Measurements from ENCODE around the gene NR2E1.

Gene NR2E1

DNA sequence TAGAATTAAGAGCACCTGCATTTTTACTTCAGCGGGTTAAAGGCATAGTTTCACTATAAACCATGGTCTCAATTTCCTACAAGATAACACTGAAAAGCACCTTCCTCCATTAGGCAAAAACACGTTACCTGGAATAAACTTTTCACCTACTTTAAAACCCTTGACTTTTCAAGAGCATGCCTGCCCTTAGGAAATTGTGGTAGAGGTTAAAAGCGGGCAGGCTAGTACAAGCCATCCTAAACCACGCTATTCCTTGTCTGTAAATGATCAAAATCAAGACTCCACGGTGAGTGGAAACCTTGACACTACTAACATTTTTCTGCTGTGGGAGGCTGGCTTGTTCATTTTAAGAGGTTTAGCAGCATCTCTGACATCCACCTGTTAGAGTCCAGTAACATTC lies 43.9 kb downstream of the NR2E1 start:
- no peak for DNase-seq (ENCODE audit: low spot score)

DNA sequence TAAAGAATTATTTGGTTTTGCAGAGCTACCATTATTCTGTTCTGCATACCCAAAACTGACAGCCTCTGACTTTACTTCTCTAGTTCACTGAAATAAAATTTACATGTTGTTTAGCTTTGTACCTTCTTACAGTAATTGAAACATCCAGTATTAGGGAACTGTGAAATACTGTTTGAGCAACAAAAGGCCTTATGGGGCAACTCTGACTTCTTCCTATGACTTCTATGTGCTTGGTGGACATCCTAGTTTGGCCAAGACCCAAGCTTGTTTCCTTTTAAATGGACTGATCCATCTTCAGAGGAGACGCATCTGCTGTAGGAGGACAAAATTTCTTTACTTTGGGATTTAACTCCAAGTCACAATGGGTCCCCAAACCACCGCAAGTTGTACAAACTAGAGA lies 44.7 kb downstream of the NR2E1 start:
- no peak for DNase-seq (ENCODE audit: low spot score)

DNA sequence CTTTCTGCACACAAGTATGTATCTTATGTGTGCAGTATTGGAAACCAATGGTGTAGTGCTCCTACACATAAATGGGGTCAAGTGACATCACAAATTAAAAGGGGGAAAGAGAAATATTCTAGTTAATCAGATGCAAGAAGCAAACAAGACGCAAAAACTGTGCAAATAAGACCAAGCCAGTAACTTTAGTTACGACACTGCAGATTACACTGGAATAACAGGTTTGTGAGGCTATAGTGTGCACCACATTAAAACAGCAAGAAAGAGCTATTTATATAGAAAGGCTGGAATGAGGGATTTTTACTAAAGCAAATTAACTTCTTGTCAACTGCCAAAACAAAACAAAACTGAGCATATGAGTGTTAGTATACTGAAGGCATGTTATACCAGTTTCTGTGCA lies 45.8 kb downstream of the NR2E1 start:
- no peak for DNase-seq (ENCODE audit: low spot score)

DNA sequence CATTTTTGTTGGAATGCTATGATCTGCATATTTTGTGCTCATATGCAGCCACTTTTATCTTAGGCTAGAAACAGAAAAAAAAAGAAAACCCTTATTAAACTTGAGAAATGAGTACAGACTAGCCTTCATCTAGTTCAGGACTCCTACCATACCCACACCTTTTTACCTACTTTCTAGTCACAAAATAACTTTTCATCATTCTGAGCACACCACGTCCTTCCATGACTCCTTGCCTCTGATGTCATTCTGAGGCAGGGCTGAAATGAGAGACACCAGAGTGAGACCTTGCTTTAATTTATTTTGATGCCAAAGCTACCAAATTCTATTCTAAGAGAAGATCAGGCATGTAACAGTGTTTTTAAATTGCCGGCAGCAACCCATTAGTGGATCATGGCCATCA lies 56.2 kb downstream of the NR2E1 start:
- no peak for DNase-seq (ENCODE audit: low spot score)

DNA sequence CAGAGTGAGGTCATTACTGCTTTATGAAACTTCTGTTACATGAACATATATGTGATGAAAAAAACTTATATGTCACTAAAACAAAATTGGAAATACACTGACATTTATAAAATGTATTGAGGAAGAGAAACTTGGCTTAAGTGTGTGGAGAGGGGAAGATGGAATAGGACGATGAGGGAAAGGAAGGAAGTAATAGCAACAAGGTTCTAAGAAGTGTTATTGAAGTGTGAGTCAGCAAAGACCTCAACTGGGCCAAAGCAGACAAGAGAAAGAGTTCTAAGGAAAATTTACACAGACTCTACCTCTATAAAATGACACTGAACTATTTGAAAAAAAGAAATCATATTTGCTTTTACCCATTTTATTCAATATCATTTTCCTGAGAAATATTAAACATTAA lies 56.7 kb downstream of the NR2E1 start:
- DNase-seq (ENCODE audit: low spot score), result no peak

DNA sequence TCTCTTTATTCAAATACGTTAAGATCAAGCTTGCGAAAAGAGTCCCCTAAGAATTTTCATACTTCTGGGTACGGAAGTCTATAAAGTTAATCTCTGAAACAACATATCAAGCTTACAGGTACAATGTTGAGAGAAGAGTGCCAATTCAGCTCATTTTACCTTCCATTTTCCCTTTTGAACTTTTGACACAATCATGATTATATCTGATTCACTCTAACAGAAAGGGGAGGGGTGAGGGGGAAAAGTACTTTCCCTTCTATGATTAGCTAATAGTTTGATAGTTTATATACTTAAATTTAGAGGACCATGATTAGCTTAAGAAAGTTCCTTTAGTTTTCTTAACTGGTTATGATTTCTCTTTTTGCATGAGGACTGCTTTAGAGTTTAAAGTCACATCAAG lies 61.5 kb downstream of the NR2E1 start:
- DNase-seq (ENCODE audit: low spot score), result no peak

DNA sequence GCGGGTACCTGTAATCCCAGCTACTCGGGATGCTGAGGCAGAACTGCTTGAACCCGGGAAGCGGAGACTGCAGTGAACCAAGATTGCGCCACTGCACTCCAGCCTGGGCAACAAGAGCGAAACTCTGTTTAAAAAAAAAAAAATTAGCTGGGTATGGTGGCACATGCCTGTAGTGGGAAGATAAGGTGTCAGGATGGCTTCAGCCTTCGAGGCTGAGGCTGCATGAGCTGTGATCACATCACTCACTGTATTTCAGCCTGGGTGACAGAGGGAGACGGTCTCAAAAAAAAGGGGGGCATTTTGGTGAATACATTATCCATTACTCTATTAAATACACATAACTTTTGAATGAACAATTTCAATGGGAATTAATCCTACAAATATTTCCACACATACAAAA lies 62.6 kb downstream of the NR2E1 start:
- DNase-seq (ENCODE audit: low spot score), result no peak

DNA sequence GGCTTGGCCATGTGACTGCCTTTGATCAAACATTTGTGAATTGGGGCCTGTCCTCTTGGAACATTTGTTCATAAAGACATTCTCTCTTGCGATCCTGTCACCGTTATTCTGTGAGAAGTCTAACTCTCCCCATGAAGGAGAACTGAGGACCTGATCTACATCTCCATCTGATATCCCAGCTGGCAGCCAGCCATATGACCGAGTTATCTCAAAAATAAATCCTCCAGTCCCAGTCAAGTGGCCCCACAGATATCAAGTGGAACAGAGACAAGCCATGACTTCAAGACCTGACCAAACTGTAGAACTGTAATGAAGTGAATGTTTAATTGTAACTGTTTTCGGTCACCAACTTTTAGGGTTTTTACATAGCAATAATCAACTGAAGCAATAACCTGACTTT lies 69.3 kb downstream of the NR2E1 start:
- DNase-seq (ENCODE audit: low spot score), result no peak

DNA sequence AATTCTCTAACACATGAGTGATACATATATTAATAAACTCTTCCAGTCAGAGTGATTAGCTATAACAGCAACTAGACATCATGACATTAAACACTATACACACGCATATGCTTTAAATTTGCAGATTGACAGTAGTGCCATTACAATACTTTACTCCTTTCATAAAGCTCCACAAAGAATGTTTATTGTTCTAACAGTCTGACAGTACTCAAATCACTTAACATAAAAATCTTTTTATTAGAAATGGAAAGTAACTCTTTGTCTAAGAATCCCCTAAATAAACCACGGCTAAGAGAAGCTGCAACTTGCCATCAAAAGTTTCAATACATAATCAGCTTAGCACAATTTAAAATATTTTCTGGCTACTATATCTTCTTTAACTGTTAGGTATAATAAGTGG lies 71.0 kb downstream of the NR2E1 start:
- no peak for DNase-seq (ENCODE audit: low spot score)

DNA sequence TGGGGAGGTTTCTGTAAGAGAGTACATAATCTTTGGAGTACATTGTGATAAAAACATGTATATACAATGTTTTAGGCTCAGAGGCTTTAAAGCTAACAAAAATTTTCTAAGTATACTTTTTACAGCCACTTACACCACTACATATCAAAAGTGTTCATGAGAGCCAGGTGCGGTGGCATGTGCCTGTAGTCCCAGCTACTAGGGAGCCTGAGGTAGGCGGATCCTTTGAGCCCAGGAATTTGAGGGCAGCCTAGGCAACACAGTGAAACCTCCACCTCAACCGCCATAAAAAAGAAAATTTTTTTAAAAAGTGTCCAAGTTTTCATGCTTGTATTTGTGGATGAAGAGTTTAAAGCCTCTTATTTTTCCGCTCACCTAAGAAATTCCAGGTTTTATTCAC lies 72.5 kb downstream of the NR2E1 start:
- no peak for DNase-seq (ENCODE audit: low spot score)
